ENCODE data around the gene TEX22. TPM values are rescaled to one million over a fixed set of nuclear protein-coding genes. Genes with fewer than 3 reads are reported as not detected.

The TEX22 gene
- total RNA-seq, 4 donors from 2014 or later, result 1.3 TPM; not detected in 3

- TF ChIP-seq CTCF (IDR thresholded peaks at IDR 0.05; ENCODE audit: low read depth), result no peak
Observed at GRCh38 chr14:105460116-105460515, 61.8 kb downstream of the TEX22 start.

DNA sequence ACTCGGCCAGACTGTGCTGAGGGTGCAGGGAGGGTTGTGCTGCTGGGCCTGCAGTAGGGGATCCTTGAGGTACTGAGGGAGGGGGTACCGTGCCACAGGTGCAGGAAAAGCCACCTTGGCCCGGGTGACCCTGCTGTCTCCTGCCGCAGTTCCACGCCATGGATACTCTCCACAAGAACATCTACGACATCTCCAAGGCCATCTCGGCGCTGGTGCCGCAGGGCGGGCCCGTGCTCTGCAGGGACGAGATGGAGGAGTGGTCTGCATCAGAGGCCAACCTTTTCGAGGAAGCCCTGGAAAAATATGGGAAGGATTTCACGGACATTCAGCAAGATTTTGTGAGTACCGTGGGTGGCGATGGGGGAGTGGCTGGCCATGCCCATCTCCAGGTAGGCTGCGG is 62.3 kb downstream of the TEX22 start:
- TF ChIP-seq CTCF (IDR thresholded peaks at IDR 0.05; ENCODE audit: low read depth), result no peak

- TF ChIP-seq CTCF (IDR thresholded peaks at IDR 0.05; ENCODE audit: low read depth), result no peak
Observed at GRCh38 chr14:105461903-105462302, 63.6 kb downstream of the TEX22 start.

Other genes starting within 250 kb of the TEX22 start
- gene JAG2, start 229.8 kb upstream of the TEX22 start, total RNA-seq, result 10 to 100 TPM in 1 of 4 donors, 1 to 10 TPM in 3; 2.5 to 16.2 (median 4.9) TPM
- 10 to 100 TPM in 2 of 4 donors, 1 to 10 TPM in 2; 8.0 to 20.2 (median 13.2) TPM for gene NUDT14, start 217.2 kb upstream of the TEX22 start, total RNA-seq
- gene BTBD6, start 150.0 kb upstream of the TEX22 start, total RNA-seq, result 100 to 1,000 TPM in 2 of 4 donors, 10 to 100 TPM in 2; 55.4 to 229 (median 79.0) TPM
- 10 to 100 TPM; 19.7 to 76.1 (median 22.5) TPM for gene BRF1, start 97.5 kb upstream of the TEX22 start, total RNA-seq
- 100 to 1,000 TPM in 1 of 4 donors, 10 to 100 TPM in 3; 37.2 to 124 (median 57.8) TPM for gene PACS2, start 83.8 kb upstream of the TEX22 start, total RNA-seq
- 10 to 100 TPM; 34.3 to 75.0 (median 49.2) TPM for gene MTA1, start 21.3 kb downstream of the TEX22 start, total RNA-seq
- 10 to 100 TPM; 24.1 to 84.0 (median 44.6) TPM for gene CRIP2, start 76.3 kb downstream of the TEX22 start, total RNA-seq
- 10 to 100 TPM in 3 of 4 donors, 1 to 10 TPM in 1; 10.0 to 41.8 (median 28.1) TPM for gene CRIP1, start 88.3 kb downstream of the TEX22 start, total RNA-seq
- 1 to 10 TPM; 1.3 to 3.5 (median 2.1) TPM for gene TEDC1, start 92.7 kb downstream of the TEX22 start, total RNA-seq
- 1 to 10 TPM; 1.3 to 3.6 (median 2.0) TPM for gene TMEM121, start 128.0 kb downstream of the TEX22 start, total RNA-seq